Gastrocnemius medialis (tissue), 4 donors: ENCODE results near the gene VDR.

Source experiments
- POLR2A ChIP-seq, 2 donors: fragments of 450-650 bp; IDR thresholded peaks; one replicate each; pipeline ENCODE4 v1.6.1; 2017; ENCODE audit warnings: antibody characterized with exemption in 2 of 2, mild to moderate bottlenecking in 2 of 2, moderate library complexity in 2 of 2
- TF ChIP-seq, protein P1 (sequence below), 5 experiments: fragments of 450-650 bp in 3 of 5; fragments of 200-600 bp in 2 of 5; sonication (generic) in 2 of 5; IDR thresholded peaks in 4 of 5; conservative IDR thresholded peaks in 1 of 5; 1 replicate in 4 of 5; 2 replicates in 1 of 5; pipeline ENCODE4 v1.5.1; 2016 to 2019; ENCODE audit warnings: antibody characterized with exemption in 5 of 5, mild to moderate bottlenecking in 3 of 5, moderate library complexity in 3 of 5

DNA sequence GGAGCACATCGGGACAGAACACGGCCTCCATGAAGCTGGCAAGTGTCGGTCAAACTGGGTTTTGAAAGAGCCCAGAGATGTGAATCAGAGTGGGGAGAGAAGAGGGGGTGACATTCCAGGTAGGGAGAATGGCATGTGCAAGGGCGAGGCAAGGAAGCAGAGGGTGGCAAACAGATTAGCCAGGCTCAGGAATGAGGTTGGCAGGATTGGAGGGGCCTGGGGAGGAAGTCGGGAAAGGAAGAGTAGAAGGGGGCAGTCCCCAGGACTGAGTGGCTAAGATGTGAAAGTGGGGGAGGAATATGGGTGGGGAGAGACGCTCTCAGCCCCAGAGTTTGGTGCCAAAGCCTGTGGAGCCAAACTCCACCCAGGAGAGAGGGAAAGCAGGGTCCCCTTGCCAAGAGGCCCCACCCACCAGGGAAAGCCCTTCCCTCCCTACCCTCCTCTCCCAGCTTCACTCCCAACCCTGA lies 79.6 kb downstream of the VDR start:
- TF ChIP-seq POLR2A (IDR thresholded peaks at IDR 0.05), result no peak
- TF ChIP-seq, protein P1, sequence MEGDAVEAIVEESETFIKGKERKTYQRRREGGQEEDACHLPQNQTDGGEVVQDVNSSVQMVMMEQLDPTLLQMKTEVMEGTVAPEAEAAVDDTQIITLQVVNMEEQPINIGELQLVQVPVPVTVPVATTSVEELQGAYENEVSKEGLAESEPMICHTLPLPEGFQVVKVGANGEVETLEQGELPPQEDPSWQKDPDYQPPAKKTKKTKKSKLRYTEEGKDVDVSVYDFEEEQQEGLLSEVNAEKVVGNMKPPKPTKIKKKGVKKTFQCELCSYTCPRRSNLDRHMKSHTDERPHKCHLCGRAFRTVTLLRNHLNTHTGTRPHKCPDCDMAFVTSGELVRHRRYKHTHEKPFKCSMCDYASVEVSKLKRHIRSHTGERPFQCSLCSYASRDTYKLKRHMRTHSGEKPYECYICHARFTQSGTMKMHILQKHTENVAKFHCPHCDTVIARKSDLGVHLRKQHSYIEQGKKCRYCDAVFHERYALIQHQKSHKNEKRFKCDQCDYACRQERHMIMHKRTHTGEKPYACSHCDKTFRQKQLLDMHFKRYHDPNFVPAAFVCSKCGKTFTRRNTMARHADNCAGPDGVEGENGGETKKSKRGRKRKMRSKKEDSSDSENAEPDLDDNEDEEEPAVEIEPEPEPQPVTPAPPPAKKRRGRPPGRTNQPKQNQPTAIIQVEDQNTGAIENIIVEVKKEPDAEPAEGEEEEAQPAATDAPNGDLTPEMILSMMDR (IDR thresholded peaks at IDR 0.05 in 4 of 5, conservative IDR thresholded peaks at IDR 0.05 in 1 of 5), result no peak
